Measurements from ENCODE around the gene ITGA3.

GRCh38 chr17:50029185-50029584 is 26.7 kb upstream of the ITGA3 start:
- TF ChIP-seq CTCF (IDR thresholded peaks at IDR 0.05; ENCODE audit: low read depth, low read length, missing input control) (no peak), TAF1 (conservative IDR thresholded peaks at IDR 0.05) (no peak), HNF4G (IDR thresholded peaks at IDR 0.05) (no peak), HNF4A (conservative IDR thresholded peaks at IDR 0.05) (no peak), GABPA (IDR thresholded peaks at IDR 0.05 in 1 of 2, conservative IDR thresholded peaks at IDR 0.05 in 1 of 2) (no peak), MAX (IDR thresholded peaks at IDR 0.05) (no peak), RAD21 (IDR thresholded peaks at IDR 0.05) (no peak)
